SH-SY5Y (cell line): ENCODE results near the gene PAPPA.

Experiments
- GATA2 ChIP-seq: IDR thresholded peaks from 2 replicates; pipeline ENCODE4 v1.6.1; 2011; ENCODE audit warnings: mild to moderate bottlenecking, low read depth, low read length
- GATA3 ChIP-seq: IDR thresholded peaks from 2 replicates; pipeline ENCODE4 v1.6.1; 2011; ENCODE audit warnings: low read depth, mild to moderate bottlenecking, low read length, moderate library complexity

- no peak for TF ChIP-seq GATA2
- TF ChIP-seq GATA3 = no peak
These were observed 29.3 kb downstream of the PAPPA start for GRCh38 chr9:116182876-116183275.
